IMR-90 (cell line): ENCODE data around the gene S100A11. TPM values are rescaled to one million over a fixed set of nuclear protein-coding genes. Genes with fewer than 3 reads are reported as not detected.

Experiments
- ATAC-seq: fragments of 200-7000 bp; cut with Tn5 transposase; 2 replicates; pipeline ENCODE4 v1.9.1; 2020; ENCODE audit warnings: low read depth, mild to moderate bottlenecking, moderate library complexity
- BruUV-seq: library from RNA; stranded (reverse); fragments of 400-500 nt; replicated peaks from 2 replicates; lab custom pipeline; 2021; lab: Mats Ljungman, UMichigan
- CTCF ChIA-PET: fragments of 300-600 bp; formaldehyde crosslinking; extraction: SDS; loops from one replicate; lab custom pipeline; 2021; ENCODE audit warnings: antibody characterized with exemption; lab: Yijun Ruan, JAX
- POLR2A ChIA-PET: fragments of 300-600 bp; sonication (Branson Sonifier 250); formaldehyde crosslinking; loops from one replicate; lab custom pipeline; 2022; ENCODE audit warnings: antibody characterized with exemption; ENCODE audit not compliant: unreplicated experiment; lab: Charles Lee
- DNase-seq: peaks from one replicate; pipeline ENCODE4 v3.0.0; 2013
- H2AFZ ChIP-seq: replicated peaks from 2 replicates; pipeline ENCODE3; 2013; ENCODE audit warnings: low read length, mild to moderate bottlenecking; ENCODE audit not compliant: poor library complexity
- H2AK5ac ChIP-seq: 2 replicates; pipeline ENCODE4 v1.6.1; 2013; ENCODE audit warnings: low read depth, low read length, inconsistent platforms
- H2AK9ac ChIP-seq: replicated peaks from 2 replicates; pipeline ENCODE3; 2013; ENCODE audit warnings: mild to moderate bottlenecking, low read depth, low read length, moderate library complexity; ENCODE audit not compliant: poor library complexity
- H2BK120ac ChIP-seq: 2 replicates; pipeline ENCODE4 v1.6.1; 2013; ENCODE audit warnings: low read depth, low read length, inconsistent platforms
- H2BK15ac ChIP-seq: 3 replicates; pipeline ENCODE4 v1.6.1; 2013; ENCODE audit warnings: low read depth, low read length, inconsistent platforms
- H2BK20ac ChIP-seq: 2 replicates; pipeline ENCODE4 v1.6.1; 2013; ENCODE audit warnings: low read depth, mild to moderate bottlenecking, inconsistent platforms, low read length, moderate library complexity
- H2BK5ac ChIP-seq: 2 replicates; pipeline ENCODE4 v1.6.1; 2013; ENCODE audit warnings: mild to moderate bottlenecking, low read depth, low read length, inconsistent platforms; ENCODE audit not compliant: poor library complexity, severe bottlenecking
- H3K14ac ChIP-seq: replicated peaks from 2 replicates; pipeline ENCODE4 v1.6.1; 2013; ENCODE audit warnings: low read depth, low read length, inconsistent platforms
- H3K18ac ChIP-seq: 2 replicates; pipeline ENCODE4 v1.6.1; 2013; ENCODE audit warnings: low read depth, low read length, control low read depth
- H3K23ac ChIP-seq: 2 replicates; pipeline ENCODE4 v1.6.1; 2013; ENCODE audit warnings: low read depth, low read length, inconsistent platforms
- H3K27ac ChIP-seq: 2 replicates; pipeline ENCODE4 v1.5.1; 2013; ENCODE audit warnings: mild to moderate bottlenecking, control low read depth, low read length; ENCODE audit not compliant: insufficient read depth
- H3K27me3 ChIP-seq: 2 replicates; pipeline ENCODE4 v1.6.1; 2013; ENCODE audit warnings: low read length; ENCODE audit not compliant: control insufficient read depth, insufficient read depth
- H3K36me3 ChIP-seq: 2 replicates; pipeline ENCODE4 v1.6.1; 2013; ENCODE audit warnings: low read length, mixed read lengths; ENCODE audit not compliant: control insufficient read depth, insufficient read depth
- H3K4ac ChIP-seq: 2 replicates; pipeline ENCODE4 v1.6.1; 2013; ENCODE audit warnings: low read depth, low read length, inconsistent platforms
- H3K4me1 ChIP-seq: 2 replicates; pipeline ENCODE4 v1.6.1; 2013; ENCODE audit warnings: low read length, mixed read lengths; ENCODE audit not compliant: control insufficient read depth, insufficient read depth
- H3K4me2 ChIP-seq: 2 replicates; pipeline ENCODE4 v1.6.1; 2013; ENCODE audit warnings: low read depth, mild to moderate bottlenecking, control low read depth, low read length, moderate library complexity
- H3K4me3 ChIP-seq: 2 replicates; pipeline ENCODE4 v1.5.1; 2013; ENCODE audit warnings: low read depth, mild to moderate bottlenecking, control low read depth, low read length, moderate library complexity; ENCODE audit not compliant: insufficient read depth
- H3K56ac ChIP-seq: 2 replicates; pipeline ENCODE4 v1.6.1; 2013; ENCODE audit warnings: low read length, inconsistent platforms; ENCODE audit not compliant: insufficient read depth; ENCODE audit errors: extremely low read depth
- H3K79me1 ChIP-seq, 2 experiments: 2 replicates each; pipeline ENCODE4 v1.6.1; 2013; ENCODE audit warnings: low read length in 2 of 2, inconsistent platforms in 1 of 2, low read depth in 1 of 2
- H3K9ac ChIP-seq: 2 replicates; pipeline ENCODE4 v1.6.1; 2013; ENCODE audit warnings: low read depth, low read length, control low read depth
- H3K9me1 ChIP-seq: 2 replicates; pipeline ENCODE4 v1.6.1; 2013; ENCODE audit warnings: low read length, inconsistent platforms; ENCODE audit not compliant: insufficient read depth
- H3K9me3 ChIP-seq: 2 replicates; pipeline ENCODE4 v1.6.1; 2013; ENCODE audit warnings: low read length; ENCODE audit not compliant: control insufficient read depth, insufficient read depth
- H4K20me1 ChIP-seq: 2 replicates; pipeline ENCODE4 v1.6.1; 2013; ENCODE audit warnings: low read length, inconsistent platforms; ENCODE audit not compliant: insufficient read depth
- H4K5ac ChIP-seq: 2 replicates; pipeline ENCODE4 v1.6.1; 2013; ENCODE audit warnings: mild to moderate bottlenecking, low read depth, low read length, control low read depth
- H4K8ac ChIP-seq, 2 experiments: 2 replicates each; pipeline ENCODE4 v1.6.1; 2013; ENCODE audit warnings: low read depth in 2 of 2, low read length in 2 of 2, control low read depth in 1 of 2, inconsistent platforms in 1 of 2
- H4K91ac ChIP-seq: 2 replicates; pipeline ENCODE4 v1.6.1; 2013; ENCODE audit warnings: low read depth, low read length, inconsistent platforms; ENCODE audit not compliant: insufficient read depth
- BHLHE40 ChIP-seq: fragments of 150-350 bp; IDR thresholded peaks from 2 replicates; pipeline ENCODE4 v1.6.1; 2016; ENCODE audit warnings: mild to moderate bottlenecking, low read depth, low read length
- CHD1 ChIP-seq: IDR thresholded peaks from 2 replicates; pipeline ENCODE4 v1.6.1; 2012; ENCODE audit warnings: low read depth, low read length, improper control_type of control experiment
- FOS ChIP-seq: fragments of 150-350 bp; IDR thresholded peaks from 2 replicates; pipeline ENCODE4 v1.6.1; 2016; ENCODE audit warnings: low read depth, low read length
- WGBS, 2 experiments: methylation state at CpG; one replicate each; pipeline versions ENCODE4 v1.1.5 to v1.1.7; 2013; ENCODE audit warnings: missing lambda C conversion rate in 2 of 2; ENCODE audit not compliant: insufficient read length in 1 of 2; ENCODE audit errors: extremely low coverage in 2 of 2; 5-methylcytosine and 5-hydroxymethylcytosine counted together
- dilution Hi-C: fragments of 300-500 bp; cut with HindIII; formaldehyde crosslinking; loops from one replicate; pipeline ENCODE4 v1.14.3; 2018; ENCODE audit warnings: low sequenced_read_pairs; ENCODE audit not compliant: unreplicated experiment
- in situ Hi-C: fragments of 300-500 bp; cut with MboI; formaldehyde crosslinking; loops from 3 replicates; pipeline ENCODE4 v1.14.3; 2019; ENCODE audit warnings: low sequenced_read_pairs, inconsistent platforms, mixed read lengths
- intact Hi-C: fragments of 100-400 bp; cut with micrococcal nuclease; formaldehyde crosslinking; loops from 2 replicates; pipeline ENCODE4 v1.10.0; 2022
- polyA plus RNA-seq, 3 experiments: library from polyadenylated mRNA; depleted of rRNA; stranded (reverse); fragments of >200 nt; gene quantifications; 2 replicates each; pipeline ENCODE4 v1.2.3, GENCODE V29; 2012; ENCODE audit warnings: low replicate concordance in 1 of 3
- total RNA-seq: library from RNA; depleted of rRNA; stranded (reverse); fragments of >200 nt; gene quantifications from 2 replicates; pipeline ENCODE4 v1.2.3, GENCODE V29; 2012

S100A11 gene
- total and polyA plus RNA-seq, 2 of the 4 experiments (the other 2 are of a cell fraction), result 167 to 1,402 TPM

- Histone ChIP-seq H4K91ac (no peak overlapping the region), H2AK5ac (0 out of 2 replicates have a peak overlapping the region, but pooled peaks have one; percentile 47), H3K56ac (no peak overlapping the region), H2BK120ac (no peak overlapping the region), H2BK15ac (no peak overlapping the region), H3K27ac (peak overlapping the region; percentile 30; the same call in 1 of the 2 replicates), H3K14ac (no peak overlapping the region), H3K4me1 (peaks cover 16% of the 10 kb centered on the region), H3K79me1 (peaks cover 0 to 30% of the 10 kb centered on the region in 2 experiments), H2BK5ac (no peak overlapping the region), H3K23ac (no peak overlapping the region), H3K4me3 (no peak overlapping the region), H3K4me2 (no peak overlapping the region), H3K27me3 (no peaks in the 10 kb centered on the region), H4K20me1 (peaks cover 36% of the 10 kb centered on the region), H3K4ac (no peak overlapping the region), H3K9me3 (0 out of 2 replicates have a peak, but pooled peaks cover 3% of the 10 kb centered on the region), H4K5ac (no peak overlapping the region), H3K18ac (no peak overlapping the region), H3K9ac (no peak overlapping the region), H2AFZ (no peak overlapping the region), H4K8ac (no peak overlapping the region), H2BK20ac (no peak overlapping the region), H3K9me1 (peaks cover 6% of the 10 kb centered on the region), H2AK9ac (no peak overlapping the region), H3K36me3 (no peaks in the 10 kb centered on the region)
- CTCF ChIA-PET, result interaction anchor here (2.3 kb wide), 1 partner anchor 27 kb away, joined by 11 read pairs; no protein-coding TSS in a partner anchor
- no peak; the same call in 1 of the 2 replicates for ATAC-seq
- no CpG with 5 or more reads among the region's 6 CpGs for WGBS, 2 experiments
- in situ Hi-C loops (loop anchor here (5.0 to 25.0 kb wide), 3 partner anchors 63 to 683 kb away; partner anchors contain the start of gene TUFT1), intact Hi-C loops (no loop called here), dilution Hi-C loops (no loop called here)
- DNase-seq, result peak; percentile 98
- POLR2A ChIA-PET, result no interaction called here
- BruUV-seq, result no TSS peak
- TF ChIP-seq BHLHE40, result 0 out of 2 replicates have a peak, but pooled peaks have one; percentile 3
- TF ChIP-seq CHD1, result no peak
- TF ChIP-seq FOS, result peak; percentile 62
Observed at GRCh38 chr1:151994956-151995355, 41.8 kb downstream of the S100A11 start.
